Measurements from ENCODE around the gene ERG. TPM values are rescaled to one million over a fixed set of nuclear protein-coding genes. Genes with fewer than 3 reads are reported as not detected.

ERG gene
- total RNA-seq, 1 experiment from 2014 or later = 0.11 TPM

DNA sequence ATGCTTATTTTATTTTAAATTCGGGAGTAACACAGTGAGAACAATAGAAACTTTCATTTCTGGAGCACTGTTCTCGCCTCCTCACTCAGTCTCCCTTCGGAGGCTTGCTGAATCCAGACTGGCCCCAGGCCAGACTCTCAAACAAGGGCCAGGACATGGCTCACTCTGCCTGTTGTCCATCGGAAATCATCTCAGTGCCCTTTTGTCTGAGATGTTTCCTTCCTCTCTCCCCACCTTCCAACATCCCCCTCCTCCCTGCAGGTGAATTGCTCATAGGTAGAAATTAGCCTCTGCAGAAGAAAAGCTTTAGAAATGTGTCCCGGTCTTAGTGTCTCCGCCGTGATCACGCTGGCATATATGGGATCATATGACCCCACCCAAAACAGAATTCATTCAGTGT, 55.2 kb downstream of the ERG start:
- Histone ChIP-seq H4K91ac (ENCODE audit: insufficient read length, low read depth, low read length) (no peak overlapping the region), H3K79me2 (ENCODE audit: insufficient read depth, low read length) (no peaks in the 10 kb centered on the region), H2AK5ac (ENCODE audit: insufficient read length, low read length) (no peak overlapping the region), H2BK15ac (ENCODE audit: low read depth, low read length) (no peak overlapping the region), H3K9ac (ENCODE audit: extremely low read depth, insufficient read length, low read length) (no peak overlapping the region), H3T11ph (ENCODE audit: low read length) (no peak overlapping the region), H3K56ac (ENCODE audit: insufficient read length, low read depth, low read length) (no peak overlapping the region), H3K4me1 (ENCODE audit: insufficient read depth, low read length) (no peaks in the 10 kb centered on the region), H3K27ac (ENCODE audit: insufficient read length, low read depth, low read length) (no peak overlapping the region), H3K18ac (ENCODE audit: insufficient read length, low read depth, low read length) (no peak overlapping the region), H2BK12ac (ENCODE audit: insufficient read length, low read depth, low read length) (no peak overlapping the region), H2BK20ac (ENCODE audit: low read depth, low read length, poor library complexity, severe bottlenecking) (no peak overlapping the region), H3K4ac (ENCODE audit: low read depth, low read length) (no peak overlapping the region), H2BK120ac (ENCODE audit: low read depth, low read length, poor library complexity, severe bottlenecking) (no peak overlapping the region), H2AFZ (ENCODE audit: low read length) (no peak overlapping the region), H3K14ac (ENCODE audit: insufficient read depth, low read length) (no peak overlapping the region), H3K27me3 (ENCODE audit: insufficient read depth, low read length) (peaks cover 7% of the 10 kb centered on the region; the same call in 1 of the 2 replicates), H3K9me3 (ENCODE audit: control insufficient read depth, low read depth, low read length) (no peaks in the 10 kb centered on the region), H4K8ac (replicated peaks; ENCODE audit: insufficient read length, low read depth, low read length) (no peak overlapping the region), H3K4me2 (ENCODE audit: insufficient read depth, insufficient read length, low read length) (no peak overlapping the region), H3K79me1 (ENCODE audit: insufficient read depth, low read depth, low read length, poor library complexity, severe bottlenecking) (no peaks in the 10 kb centered on the region), H3K23me2 (ENCODE audit: insufficient read length, low read depth, low read length, poor library complexity, severe bottlenecking) (no peaks in the 10 kb centered on the region), H2BK5ac (ENCODE audit: insufficient read length, low read length) (no peak overlapping the region), H4K20me1 (ENCODE audit: control insufficient read depth, insufficient read depth, insufficient read length) (no peaks in the 10 kb centered on the region), H4K5ac (ENCODE audit: insufficient read length, low read depth, low read length) (no peak overlapping the region), H3K23ac (ENCODE audit: insufficient read length, low read depth, low read length) (no peak overlapping the region)
- no peak for DNase-seq
- H3K36me3 Mint-ChIP-seq (ENCODE audit: insufficient read depth in 1 of 3, low read depth in 3 of 3) = no peaks in the 10 kb centered on the region
- no peak overlapping the region for H3K27ac Mint-ChIP-seq
- H3K9me3 Mint-ChIP-seq = no peaks in the 10 kb centered on the region; a peak in 2 of 5 replicates
- TF ChIP-seq, protein P1, sequence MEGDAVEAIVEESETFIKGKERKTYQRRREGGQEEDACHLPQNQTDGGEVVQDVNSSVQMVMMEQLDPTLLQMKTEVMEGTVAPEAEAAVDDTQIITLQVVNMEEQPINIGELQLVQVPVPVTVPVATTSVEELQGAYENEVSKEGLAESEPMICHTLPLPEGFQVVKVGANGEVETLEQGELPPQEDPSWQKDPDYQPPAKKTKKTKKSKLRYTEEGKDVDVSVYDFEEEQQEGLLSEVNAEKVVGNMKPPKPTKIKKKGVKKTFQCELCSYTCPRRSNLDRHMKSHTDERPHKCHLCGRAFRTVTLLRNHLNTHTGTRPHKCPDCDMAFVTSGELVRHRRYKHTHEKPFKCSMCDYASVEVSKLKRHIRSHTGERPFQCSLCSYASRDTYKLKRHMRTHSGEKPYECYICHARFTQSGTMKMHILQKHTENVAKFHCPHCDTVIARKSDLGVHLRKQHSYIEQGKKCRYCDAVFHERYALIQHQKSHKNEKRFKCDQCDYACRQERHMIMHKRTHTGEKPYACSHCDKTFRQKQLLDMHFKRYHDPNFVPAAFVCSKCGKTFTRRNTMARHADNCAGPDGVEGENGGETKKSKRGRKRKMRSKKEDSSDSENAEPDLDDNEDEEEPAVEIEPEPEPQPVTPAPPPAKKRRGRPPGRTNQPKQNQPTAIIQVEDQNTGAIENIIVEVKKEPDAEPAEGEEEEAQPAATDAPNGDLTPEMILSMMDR (conservative IDR thresholded peaks at IDR 0.05) = no peak
- peaks cover 57% of the 10 kb centered on the region for H3K27me3 Mint-ChIP-seq (ENCODE audit: low read depth)
- peaks cover 4 to 5% of the 10 kb centered on the region in 2 experiments; a peak in 2 of 4 replicates for H3K4me1 Mint-ChIP-seq
- H3K4me3 Mint-ChIP-seq = no peak overlapping the region
- WGBS (ENCODE audit: extremely low coverage, insufficient read length, low lambda C conversion rate) = no CpG with 5 or more reads among the region's 8 CpGs

All from H9 (cell line).